ENCODE results near the gene RIN3. TPM values are rescaled to one million over a fixed set of nuclear protein-coding genes. Genes with fewer than 3 reads are reported as not detected.

Gene RIN3
- total and polyA plus RNA-seq, 2 donors (not counting 3 experiments of a cell fraction or from before 2014, with no cell fraction given), result 5.1 to 20.8 TPM

- ChIA-PET CTCF (interaction anchor here (2.7 kb wide), 1 partner anchor 88 kb away, joined by 7 read pairs; no protein-coding TSS in a partner anchor), POLR2A (no interaction called here)
- H3K4me1 ChIP-seq (ENCODE audit: control insufficient read depth, extremely low read depth, insufficient read depth, low read length), result no peaks in the 10 kb centered on the region
- H2AFZ ChIP-seq (ENCODE audit: low read depth, low read length), result no peak overlapping the region
- no peaks in the 10 kb centered on the region for H3K27me3 ChIP-seq (ENCODE audit: control insufficient read depth in 2 of 2, insufficient read depth in 2 of 2, low read length in 2 of 2)
- dilution Hi-C loops (cut with MboI; ENCODE audit: extremely low pct_ligation_motif_present, low sequenced_read_pairs) (no loop called here), intact Hi-C loops (cut with micrococcal nuclease) (no loop called here)
- no peak overlapping the region for H3K9ac ChIP-seq (replicated peaks; ENCODE audit: extremely low read depth, insufficient read depth, low read length)
- H3K4me3 ChIP-seq (replicated peaks in 1 of 3; ENCODE audit: insufficient read depth in 1 of 3, low read depth in 1 of 3, low read length in 3 of 3), result no peak overlapping the region
- DNase-seq (ENCODE audit: low read depth, low spot score) (no peak), FAIRE-seq (no peak)
- no peak overlapping the region for H3K27ac ChIP-seq (ENCODE audit: insufficient read depth, low read depth, low read length)
- H3K9me3 ChIP-seq (replicated peaks; ENCODE audit: control insufficient read depth, insufficient read depth, low read length), result no peaks in the 10 kb centered on the region
- H4K20me1 ChIP-seq (replicated peaks; ENCODE audit: control insufficient read depth, extremely low read depth, insufficient read depth, low read length), result no peaks in the 10 kb centered on the region
- no peaks in the 10 kb centered on the region for H3K9me1 ChIP-seq (replicated peaks; ENCODE audit: control insufficient read depth, extremely low read depth, insufficient read depth, low read length)
- H3K79me2 ChIP-seq (ENCODE audit: control insufficient read depth, insufficient read depth, low read length), result no peaks in the 10 kb centered on the region
- no peaks in the 10 kb centered on the region for H3K36me3 ChIP-seq (ENCODE audit: control insufficient read depth in 2 of 2, extremely low read depth in 1 of 2, insufficient read depth in 2 of 2, low read length in 2 of 2)
- TF ChIP-seq POLR2A (IDR thresholded peaks at IDR 0.05; ENCODE audit: low read depth, low read length), result no peak
- no peak for TF ChIP-seq MYC (IDR thresholded peaks at IDR 0.05; ENCODE audit: low read depth, low read length)
- TF ChIP-seq GATA2 (IDR thresholded peaks at IDR 0.05; ENCODE audit: insufficient read depth, insufficient read length, low read depth, low read length), result no peak
- no peak for TF ChIP-seq POLR2AphosphoS5 (IDR thresholded peaks at IDR 0.05; ENCODE audit: insufficient read depth, low read depth, low read length)
- TF ChIP-seq FOS (IDR thresholded peaks at IDR 0.05; ENCODE audit: borderline replicate concordance, insufficient read depth, low read length), result no peak
- H3K4me2 ChIP-seq (ENCODE audit: insufficient read depth, low read length), result no peak overlapping the region
- BruUV-seq (replicated peaks), result no TSS peak
Measured at GRCh38 chr14:92597906-92598905, 84.6 kb downstream of the RIN3 start.

GRCh38 chr14:92599811-92600210 lies 86.2 kb downstream of the RIN3 start:
- Histone ChIP-seq H3K9me1 (replicated peaks; ENCODE audit: control insufficient read depth, extremely low read depth, insufficient read depth, low read length) (no peaks in the 10 kb centered on the region), H4K20me1 (replicated peaks; ENCODE audit: control insufficient read depth, extremely low read depth, insufficient read depth, low read length) (no peaks in the 10 kb centered on the region), H3K27me3 (ENCODE audit: control insufficient read depth in 2 of 2, insufficient read depth in 2 of 2, low read length in 2 of 2) (no peaks in the 10 kb centered on the region), H3K36me3 (ENCODE audit: control insufficient read depth in 2 of 2, extremely low read depth in 1 of 2, insufficient read depth in 2 of 2, low read length in 2 of 2) (no peaks in the 10 kb centered on the region), H2AFZ (ENCODE audit: low read depth, low read length) (no peak overlapping the region), H3K9ac (replicated peaks; ENCODE audit: extremely low read depth, insufficient read depth, low read length) (no peak overlapping the region), H3K4me2 (ENCODE audit: insufficient read depth, low read length) (no peak overlapping the region), H3K27ac (ENCODE audit: insufficient read depth, low read depth, low read length) (no peak overlapping the region), H3K9me3 (replicated peaks; ENCODE audit: control insufficient read depth, insufficient read depth, low read length) (no peaks in the 10 kb centered on the region), H3K4me3 (replicated peaks in 1 of 3; ENCODE audit: insufficient read depth in 1 of 3, low read depth in 1 of 3, low read length in 3 of 3) (no peak overlapping the region), H3K4me1 (ENCODE audit: control insufficient read depth, extremely low read depth, insufficient read depth, low read length) (no peaks in the 10 kb centered on the region), H3K79me2 (ENCODE audit: control insufficient read depth, insufficient read depth, low read length) (no peaks in the 10 kb centered on the region)
- DNase-seq (ENCODE audit: low read depth, low spot score), result no peak
- intact Hi-C loops (cut with micrococcal nuclease), result no loop called here
- no TSS peak for BruUV-seq (replicated peaks)
- dilution Hi-C loops (cut with MboI; ENCODE audit: extremely low pct_ligation_motif_present, low sequenced_read_pairs), result no loop called here
- FAIRE-seq, result no peak
- TF ChIP-seq FOS (IDR thresholded peaks at IDR 0.05; ENCODE audit: borderline replicate concordance, insufficient read depth, low read length) (no peak), CTCF (IDR thresholded peaks at IDR 0.05; ENCODE audit: extremely low read depth in 1 of 2, insufficient read depth in 1 of 2, low read depth in 1 of 2, low read length in 2 of 2) (no peak), POLR2AphosphoS5 (IDR thresholded peaks at IDR 0.05; ENCODE audit: insufficient read depth, low read depth, low read length) (no peak), POLR2A (IDR thresholded peaks at IDR 0.05; ENCODE audit: low read depth, low read length) (no peak), MAX (IDR thresholded peaks at IDR 0.05; ENCODE audit: insufficient read depth, insufficient read length) (no peak), GATA2 (IDR thresholded peaks at IDR 0.05; ENCODE audit: insufficient read depth, insufficient read length, low read depth, low read length) (no peak), EZH2 (IDR thresholded peaks at IDR 0.05; ENCODE audit: borderline replicate concordance, low read depth, low read length, severe bottlenecking) (no peak), JUN (IDR thresholded peaks at IDR 0.05; ENCODE audit: borderline replicate concordance, insufficient read depth, insufficient read length, low read depth) (no peak), MYC (IDR thresholded peaks at IDR 0.05; ENCODE audit: low read depth, low read length) (no peak)
- ChIA-PET POLR2A (no interaction called here), CTCF (interaction anchor here (1.1 kb wide), 1 partner anchor 81 kb away, joined by 3 read pairs; no protein-coding TSS in a partner anchor)
